PFSK-1 (cell line): ENCODE data around the gene PFKFB2.

Experiments
- REST ChIP-seq, 2 experiments: IDR thresholded peaks; 2 replicates each; pipeline versions ENCODE4 v1.6.1 to v1.8.0; 2011 to 2012; ENCODE audit warnings: low read depth in 2 of 2, low read length in 2 of 2, control low read depth in 1 of 2, inconsistent platforms in 1 of 2, mild to moderate bottlenecking in 1 of 2, moderate library complexity in 1 of 2; ENCODE audit not compliant: insufficient read depth in 1 of 2
- SIN3A ChIP-seq: IDR thresholded peaks from 2 replicates; pipeline ENCODE4 v1.6.1; 2012; ENCODE audit warnings: mild to moderate bottlenecking, low read length, moderate library complexity, borderline replicate concordance; ENCODE audit not compliant: insufficient read depth
- TAF1 ChIP-seq: IDR thresholded peaks from 2 replicates; pipeline ENCODE4 v1.6.1; 2012; ENCODE audit warnings: low read length, control low read depth, borderline replicate concordance; ENCODE audit not compliant: insufficient read depth

- no peak for TF ChIP-seq TAF1
- TF ChIP-seq REST (IDR thresholded peaks at IDR 0.05; ENCODE audit: insufficient read depth in 1 of 2, low read depth in 2 of 2, low read length in 2 of 2): no peak
- TF ChIP-seq SIN3A: no peak
Observed at GRCh38 chr1:207049054-207049453, 4.0 kb upstream of the PFKFB2 start.
